GM23248 (cell line): ENCODE measurements around the gene KCNAB1. TPM values are rescaled to one million over a fixed set of nuclear protein-coding genes. Genes with fewer than 3 reads are reported as not detected.

Experiments used
- DNase-seq: peaks from one replicate; pipeline ENCODE4 v3.0.0-alpha.2; 2015
- H2AFZ ChIP-seq: fragments of 200-600 bp; sonication (generic); 2 replicates; pipeline ENCODE4 v1.6.1; 2016; ENCODE audit warnings: antibody characterized with exemption
- H3F3A ChIP-seq: fragments of 200-600 bp; sonication (generic); 2 replicates; pipeline ENCODE4 v1.6.1; 2016; ENCODE audit warnings: mild to moderate bottlenecking, antibody characterized with exemption, mixed run types; ENCODE audit not compliant: insufficient read depth
- H3K27ac ChIP-seq: fragments of 200-600 bp; sonication (generic); 2 replicates; pipeline ENCODE4 v1.5.1; 2016; ENCODE audit warnings: mild to moderate bottlenecking
- H3K27me3 ChIP-seq: fragments of 200-600 bp; sonication (generic); replicated peaks from 2 replicates; pipeline ENCODE4 v1.6.1; 2016; ENCODE audit warnings: mild to moderate bottlenecking; ENCODE audit not compliant: insufficient read depth
- H3K36me3 ChIP-seq: fragments of 200-600 bp; sonication (generic); 2 replicates; pipeline ENCODE4 v1.6.1; 2016; ENCODE audit warnings: low read depth, mild to moderate bottlenecking
- H3K4me1 ChIP-seq: fragments of 200-600 bp; sonication (generic); 2 replicates; pipeline ENCODE4 v1.6.1; 2016; ENCODE audit warnings: mild to moderate bottlenecking; ENCODE audit not compliant: insufficient read depth
- H3K4me2 ChIP-seq: fragments of 200-600 bp; sonication (generic); one replicate; pipeline ENCODE4 v1.6.1; 2016; ENCODE audit warnings: mild to moderate bottlenecking; ENCODE audit not compliant: unreplicated experiment
- H3K4me3 ChIP-seq: fragments of 200-600 bp; sonication (generic); 2 replicates; pipeline ENCODE4 v1.5.1; 2016; ENCODE audit warnings: mild to moderate bottlenecking
- H3K79me2 ChIP-seq: fragments of 200-600 bp; sonication (generic); 2 replicates; pipeline ENCODE4 v1.6.1; 2016; ENCODE audit warnings: mild to moderate bottlenecking; ENCODE audit not compliant: insufficient read depth
- H3K9ac ChIP-seq: fragments of 200-600 bp; sonication (generic); 2 replicates; pipeline ENCODE4 v1.6.1; 2016; ENCODE audit warnings: mild to moderate bottlenecking
- H3K9me2 ChIP-seq: fragments of 200-600 bp; sonication (generic); 2 replicates; pipeline ENCODE4 v1.6.1; 2016; ENCODE audit warnings: mixed run types, mild to moderate bottlenecking, moderate library complexity; ENCODE audit not compliant: insufficient read depth
- H3K9me3 ChIP-seq: fragments of 200-600 bp; sonication (generic); one replicate; pipeline ENCODE4 v1.6.1; 2017; ENCODE audit warnings: low read depth
- H4K20me1 ChIP-seq: fragments of 200-600 bp; sonication (generic); 2 replicates; pipeline ENCODE4 v1.6.0; 2016; ENCODE audit not compliant: insufficient read depth
- EZH2 ChIP-seq: fragments of 200-600 bp; sonication (generic); IDR thresholded peaks from 2 replicates; pipeline ENCODE4 v1.6.1; 2018; ENCODE audit warnings: antibody characterized with exemption, mild to moderate bottlenecking; ENCODE audit not compliant: insufficient read depth, poor library complexity, severe bottlenecking
- EZH2phosphoT487 ChIP-seq: fragments of 200-600 bp; sonication (generic); IDR thresholded peaks from 2 replicates; pipeline ENCODE4 v1.6.1; 2018; ENCODE audit warnings: antibody characterized with exemption, moderate library complexity, mild to moderate bottlenecking, low read depth; ENCODE audit not compliant: insufficient read depth
- WGBS, 2 experiments: methylation state at CpG; one replicate each; pipeline ENCODE4 v1.1.6; 2015 to 2017; ENCODE audit warnings: low lambda C conversion rate in 2 of 2, low coverage in 1 of 2; ENCODE audit errors: missing lambda C conversion rate in 2 of 2; 5-methylcytosine and 5-hydroxymethylcytosine counted together
- in situ Hi-C: fragments of 300-500 bp; cut with MboI; formaldehyde crosslinking; loops from 2 replicates; pipeline ENCODE4 v1.15.0; 2020
- polyA plus RNA-seq: library from polyadenylated mRNA; unstranded; fragments of >200 nt; fragmentation: Nextera tagmentation; extraction: Ambion mirVana; gene quantifications from 2 replicates; pipeline ENCODE4 v1.2.1, GENCODE V29; 2016
- total RNA-seq: library from RNA; depleted of rRNA; stranded (reverse); fragments of >200 nt; shearing (Covaris generic); gene quantifications from 2 replicates; pipeline ENCODE4 v1.2.3, GENCODE V29; 2014

The KCNAB1 gene
- total and polyA plus RNA-seq, 2 experiments from 2014 or later: 1.1 TPM; not detected in 1

- no peaks in the 10 kb centered on the region for H4K20me1 ChIP-seq
- H3K9ac ChIP-seq: no peak overlapping the region
- H3K4me3 ChIP-seq: no peak overlapping the region
- H3K4me1 ChIP-seq: no peaks in the 10 kb centered on the region
- no peaks in the 10 kb centered on the region for H3K9me2 ChIP-seq
- H3F3A ChIP-seq: 0 out of 2 replicates have a peak, but pooled peaks cover 8% of the 10 kb centered on the region
- in situ Hi-C loops: no loop called here
- no peak overlapping the region for H2AFZ ChIP-seq
- H3K79me2 ChIP-seq: no peaks in the 10 kb centered on the region
- no peaks in the 10 kb centered on the region for H3K27me3 ChIP-seq
- no peak for TF ChIP-seq EZH2
- TF ChIP-seq EZH2phosphoT487: no peak
- no peaks in the 10 kb centered on the region for H3K9me3 ChIP-seq
- DNase-seq: no peak
- no peaks in the 10 kb centered on the region for H3K36me3 ChIP-seq
- no peak overlapping the region for H3K4me2 ChIP-seq
- no peak overlapping the region for H3K27ac ChIP-seq
Observed at GRCh38 chr3:156406393-156406792, 286.0 kb downstream of the KCNAB1 start.

- 82 to 83% methylated on average over 6 to 11 of the region's 11 CpGs for WGBS, 2 experiments
- in situ Hi-C loops: no loop called here
- no peaks in the 10 kb centered on the region for H3K9me3 ChIP-seq
- no peak overlapping the region for H3K4me3 ChIP-seq
- H3K4me2 ChIP-seq: no peak overlapping the region
- H3K4me1 ChIP-seq: no peaks in the 10 kb centered on the region
- 0 out of 2 replicates have a peak, but pooled peaks cover 8% of the 10 kb centered on the region for H3F3A ChIP-seq
- TF ChIP-seq EZH2 (no peak), EZH2phosphoT487 (no peak)
- no peaks in the 10 kb centered on the region for H3K9me2 ChIP-seq
- no peak overlapping the region for H3K27ac ChIP-seq
- no peaks in the 10 kb centered on the region for H3K79me2 ChIP-seq
- no peak overlapping the region for H2AFZ ChIP-seq
- no peaks in the 10 kb centered on the region for H3K36me3 ChIP-seq
- DNase-seq: no peak
- H3K27me3 ChIP-seq: no peaks in the 10 kb centered on the region
- H4K20me1 ChIP-seq: no peaks in the 10 kb centered on the region
- no peak overlapping the region for H3K9ac ChIP-seq
Observed at GRCh38 chr3:156407617-156408225, 287.3 kb downstream of the KCNAB1 start.

- Histone ChIP-seq H3K9ac (no peak overlapping the region), H3K9me2 (no peaks in the 10 kb centered on the region), H3K27me3 (no peaks in the 10 kb centered on the region), H3K4me2 (no peak overlapping the region), H3K36me3 (no peaks in the 10 kb centered on the region), H4K20me1 (no peaks in the 10 kb centered on the region), H3K4me3 (no peak overlapping the region), H3K27ac (no peak overlapping the region), H3K9me3 (no peaks in the 10 kb centered on the region), H2AFZ (no peak overlapping the region), H3K79me2 (no peaks in the 10 kb centered on the region), H3K4me1 (no peaks in the 10 kb centered on the region), H3F3A (0 out of 2 replicates have a peak, but pooled peaks cover 8% of the 10 kb centered on the region)
- DNase-seq: peak; percentile 56
- TF ChIP-seq EZH2phosphoT487 (no peak), EZH2 (no peak)
- 32 to 33% methylated on average over 3 of the region's 3 CpGs for WGBS, 2 experiments
- in situ Hi-C loops: no loop called here
Observed at GRCh38 chr3:156409694-156410093, 289.3 kb downstream of the KCNAB1 start.

GRCh38 chr3:156412600-156412999 is 292.2 kb downstream of the KCNAB1 start:
- Histone ChIP-seq H3F3A (0 out of 2 replicates have a peak, but pooled peaks cover 8% of the 10 kb centered on the region), H3K79me2 (no peaks in the 10 kb centered on the region), H3K4me2 (no peak overlapping the region), H3K4me1 (no peaks in the 10 kb centered on the region), H3K4me3 (no peak overlapping the region), H3K9me3 (no peaks in the 10 kb centered on the region), H3K9me2 (no peaks in the 10 kb centered on the region), H3K9ac (no peak overlapping the region), H3K27ac (no peak overlapping the region), H4K20me1 (no peaks in the 10 kb centered on the region), H3K27me3 (no peaks in the 10 kb centered on the region), H2AFZ (no peak overlapping the region), H3K36me3 (no peaks in the 10 kb centered on the region)
- no peak for TF ChIP-seq EZH2
- TF ChIP-seq EZH2phosphoT487: no peak
- in situ Hi-C loops: no loop called here
- 53 to 79% methylated on average over 1 of the region's 1 CpG for WGBS, 2 experiments
- DNase-seq: no peak

GRCh38 chr3:156413293-156413892 is 293.0 kb downstream of the KCNAB1 start:
- Histone ChIP-seq H4K20me1 (no peaks in the 10 kb centered on the region), H3K79me2 (no peaks in the 10 kb centered on the region), H3K9me2 (no peaks in the 10 kb centered on the region), H3K27me3 (no peaks in the 10 kb centered on the region), H3K4me2 (no peak overlapping the region), H3K36me3 (no peaks in the 10 kb centered on the region), H3K4me3 (no peak overlapping the region), H3K9me3 (no peaks in the 10 kb centered on the region), H3F3A (0 out of 2 replicates have a peak, but pooled peaks cover 8% of the 10 kb centered on the region), H3K4me1 (no peaks in the 10 kb centered on the region), H2AFZ (no peak overlapping the region), H3K9ac (no peak overlapping the region), H3K27ac (no peak overlapping the region)
- in situ Hi-C loops: no loop called here
- 57 to 65% methylated on average over 4 of the region's 4 CpGs for WGBS, 2 experiments
- TF ChIP-seq EZH2 (no peak), EZH2phosphoT487 (no peak)
- DNase-seq: no peak
